GM23338 (cell line): ENCODE data around the gene PAM. TPM values are rescaled to one million over a fixed set of nuclear protein-coding genes. Genes with fewer than 3 reads are reported as not detected.

ENCODE experiments used
- ATAC-seq: fragments of 200-7000 bp; cut with Tn5 transposase; 3 replicates; pipeline ENCODE4 v1.9.1; 2020
- DNase-seq: peaks from one replicate; pipeline ENCODE4 v3.0.0-alpha.2; 2015; ENCODE audit warnings: low spot score
- H2AFZ ChIP-seq: fragments of 200-600 bp; sonication (generic); 2 replicates; pipeline ENCODE4 v1.8.0; 2016; ENCODE audit warnings: antibody characterized with exemption, mild to moderate bottlenecking, moderate library complexity
- H3F3A ChIP-seq: fragments of 200-600 bp; sonication (generic); replicated peaks from 2 replicates; pipeline ENCODE4 v1.8.0; 2017; ENCODE audit warnings: antibody characterized with exemption, mixed run types, low read depth
- H3K27ac ChIP-seq: fragments of 200-600 bp; sonication (generic); 2 replicates; pipeline ENCODE4 v1.6.1; 2016; ENCODE audit warnings: low read depth
- H3K27me3 ChIP-seq: fragments of 200-600 bp; sonication (generic); 2 replicates; pipeline ENCODE4 v1.8.0; 2016; ENCODE audit warnings: mild to moderate bottlenecking, mixed run types, moderate library complexity; ENCODE audit not compliant: insufficient read depth
- H3K36me3 ChIP-seq: fragments of 200-600 bp; sonication (generic); 2 replicates; pipeline ENCODE4 v1.8.0; 2016; ENCODE audit warnings: mild to moderate bottlenecking; ENCODE audit not compliant: insufficient read depth
- H3K4me1 ChIP-seq: fragments of 200-600 bp; sonication (generic); 2 replicates; pipeline ENCODE4 v1.8.0; 2016; ENCODE audit warnings: mild to moderate bottlenecking, moderate library complexity; ENCODE audit not compliant: insufficient read depth
- H3K4me2 ChIP-seq: fragments of 200-600 bp; sonication (generic); 2 replicates; pipeline ENCODE4 v1.7.1; 2017; ENCODE audit warnings: mixed run types
- H3K4me3 ChIP-seq: fragments of 200-600 bp; sonication (generic); 2 replicates; pipeline ENCODE4 v1.6.1; 2016; ENCODE audit warnings: mixed run types
- H3K79me2 ChIP-seq: fragments of 200-600 bp; sonication (generic); replicated peaks from 2 replicates; pipeline ENCODE4 v1.8.0; 2017; ENCODE audit warnings: mild to moderate bottlenecking; ENCODE audit not compliant: insufficient read depth
- H3K9me2 ChIP-seq: fragments of 200-600 bp; sonication (generic); 2 replicates; pipeline ENCODE4 v1.8.0; 2017; ENCODE audit not compliant: insufficient read depth
- H4K20me1 ChIP-seq: fragments of 200-600 bp; sonication (generic); replicated peaks from 2 replicates; pipeline ENCODE4 v1.8.0; 2017; ENCODE audit warnings: mild to moderate bottlenecking; ENCODE audit not compliant: insufficient read depth
- H3K27ac Mint-ChIP-seq: 2 replicates; pipeline ENCODE4 v1.8.0; 2020; ENCODE audit warnings: inconsistent platforms, mild to moderate bottlenecking, moderate library complexity, mixed read lengths
- H3K27me3 Mint-ChIP-seq: 3 replicates; pipeline ENCODE4 v1.8.0; 2022; ENCODE audit warnings: low read depth, mild to moderate bottlenecking, moderate library complexity, mixed read lengths, inconsistent platforms; ENCODE audit not compliant: insufficient read depth, poor library complexity
- H3K36me3 Mint-ChIP-seq: 3 replicates; pipeline ENCODE4 v1.8.0; 2021; ENCODE audit warnings: low read depth, mild to moderate bottlenecking, inconsistent platforms, moderate library complexity, mixed read lengths
- H3K4me1 Mint-ChIP-seq: 3 replicates; pipeline ENCODE4 v1.8.0; 2020; ENCODE audit warnings: mild to moderate bottlenecking, inconsistent platforms, mixed read lengths
- H3K4me3 Mint-ChIP-seq: 3 replicates; pipeline ENCODE4 v1.8.0; 2021; ENCODE audit warnings: moderate library complexity, mild to moderate bottlenecking, inconsistent platforms, mixed read lengths
- H3K9me3 Mint-ChIP-seq: 3 replicates; pipeline ENCODE4 v1.8.0; 2020; ENCODE audit warnings: moderate library complexity, mild to moderate bottlenecking, inconsistent platforms, mixed read lengths
- CREB1 ChIP-seq: fragments of 250-450 bp; sonication (Bioruptor Pico); IDR thresholded peaks from 2 replicates; pipeline ENCODE4 v1.5.0; 2020; ENCODE audit warnings: low read depth, mild to moderate bottlenecking, moderate library complexity
- EZH2 ChIP-seq: fragments of 200-600 bp; sonication (generic); IDR thresholded peaks from one replicate; pipeline ENCODE4 v1.8.0; 2017; ENCODE audit warnings: antibody characterized with exemption, mild to moderate bottlenecking, low read depth; ENCODE audit not compliant: unreplicated experiment
- EZH2phosphoT487 ChIP-seq: fragments of 200-600 bp; sonication (generic); IDR thresholded peaks from one replicate; pipeline ENCODE4 v1.8.1; 2018; ENCODE audit warnings: antibody characterized with exemption; ENCODE audit not compliant: unreplicated experiment
- NANOG ChIP-seq: IDR thresholded peaks from 2 replicates; pipeline ENCODE4 v1.6.1; 2016; ENCODE audit warnings: antibody characterized with exemption, borderline replicate concordance
- POLR2AphosphoS5 ChIP-seq: IDR thresholded peaks from 2 replicates; pipeline ENCODE4 v1.6.1; 2016; ENCODE audit warnings: antibody characterized with exemption, low read depth
- ZNF331 ChIP-seq: fragments of 250-450 bp; sonication (Bioruptor Pico); IDR thresholded peaks from 2 replicates; pipeline ENCODE4 v1.5.0; 2020; ENCODE audit warnings: low read depth, mild to moderate bottlenecking, moderate library complexity
- ZNF462 ChIP-seq: fragments of 250-450 bp; sonication (Bioruptor Pico); IDR thresholded peaks from 2 replicates; pipeline ENCODE4 v1.5.0; 2020; ENCODE audit warnings: mild to moderate bottlenecking, moderate library complexity
- polyA plus RNA-seq: library from polyadenylated mRNA; unstranded; fragments of >200 nt; fragmentation: Nextera tagmentation; extraction: Ambion mirVana; gene quantifications from 2 replicates; pipeline ENCODE4 v1.2.1, GENCODE V29; 2016
- total RNA-seq: library from RNA; depleted of rRNA; stranded (reverse); fragments of >200 nt; shearing (Covaris generic); gene quantifications from 2 replicates; pipeline ENCODE4 v1.2.3, GENCODE V29; 2014

Gene PAM
- total and polyA plus RNA-seq, 2 experiments from 2014 or later, result 33.9 to 79.4 TPM

GRCh38 chr5:102819634-102820033, 64.5 kb downstream of the PAM start:
- Histone ChIP-seq H4K20me1 (no peaks in the 10 kb centered on the region), H3K4me2 (no peak overlapping the region), H3K4me3 (no peak overlapping the region), H3K27ac (no peak overlapping the region), H3K27me3 (no peaks in the 10 kb centered on the region), H3K36me3 (no peaks in the 10 kb centered on the region), H3K9me2 (no peaks in the 10 kb centered on the region), H2AFZ (no peak overlapping the region), H3F3A (no peaks in the 10 kb centered on the region), H3K4me1 (no peaks in the 10 kb centered on the region; the same call in 1 of the 2 replicates), H3K79me2 (no peaks in the 10 kb centered on the region)
- TF ChIP-seq ZNF331 (CRISPR knock-in tag), result no peak
- no peak for TF ChIP-seq EZH2phosphoT487
- no peak overlapping the region for H3K4me3 Mint-ChIP-seq
- no peaks in the 10 kb centered on the region for H3K36me3 Mint-ChIP-seq
- no peak for DNase-seq
- peaks cover 10% of the 10 kb centered on the region for H3K4me1 Mint-ChIP-seq
- H3K27ac Mint-ChIP-seq, result no peak overlapping the region
- no peaks in the 10 kb centered on the region for H3K27me3 Mint-ChIP-seq
- no peaks in the 10 kb centered on the region for H3K9me3 Mint-ChIP-seq
- ATAC-seq, result no peak

DNA sequence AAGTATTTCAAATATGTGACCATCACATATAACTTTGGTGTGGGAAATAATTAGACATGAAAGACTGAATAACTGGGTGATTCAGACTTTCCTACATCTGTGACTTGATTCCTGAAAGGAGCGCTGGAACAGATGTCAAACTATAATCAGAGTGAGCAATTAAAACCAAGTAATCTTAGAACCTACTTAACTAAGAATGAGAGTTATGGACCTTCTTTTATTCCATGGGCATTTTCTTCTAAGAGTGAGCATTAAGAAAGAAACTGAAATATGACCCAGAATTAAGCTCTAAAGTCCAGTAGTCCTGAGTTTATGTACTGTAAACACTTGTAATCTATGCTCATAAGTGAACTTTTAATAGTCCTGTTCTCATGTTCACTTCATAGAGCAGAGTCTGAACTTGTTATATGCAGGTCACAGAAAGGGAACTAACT, 68.4 kb downstream of the PAM start:
- H3K4me3 ChIP-seq, result no peak overlapping the region
- no peaks in the 10 kb centered on the region for H3K4me1 ChIP-seq
- Mint-ChIP-seq H3K27me3 (no peaks in the 10 kb centered on the region), H3K9me3 (no peaks in the 10 kb centered on the region), H3K36me3 (no peaks in the 10 kb centered on the region), H3K4me1 (no peaks in the 10 kb centered on the region), H3K27ac (no peak overlapping the region), H3K4me3 (no peak overlapping the region)
- no peak overlapping the region for H3K4me2 ChIP-seq
- H2AFZ ChIP-seq, result no peak overlapping the region
- no peaks in the 10 kb centered on the region for H3K9me2 ChIP-seq
- no peaks in the 10 kb centered on the region for H3K36me3 ChIP-seq
- no peaks in the 10 kb centered on the region for H3K27me3 ChIP-seq
- no peaks in the 10 kb centered on the region for H4K20me1 ChIP-seq
- ATAC-seq, result no peak
- H3K79me2 ChIP-seq, result no peaks in the 10 kb centered on the region
- H3F3A ChIP-seq, result no peaks in the 10 kb centered on the region
- TF ChIP-seq NANOG, result no peak
- TF ChIP-seq EZH2, result no peak
- TF ChIP-seq POLR2AphosphoS5, result no peak
- TF ChIP-seq ZNF462 (CRISPR knock-in tag), result no peak
- TF ChIP-seq CREB1, result no peak
- no peak for DNase-seq
- no peak overlapping the region for H3K27ac ChIP-seq
